ENCODE measurements around the gene NPEPL1.

DNA sequence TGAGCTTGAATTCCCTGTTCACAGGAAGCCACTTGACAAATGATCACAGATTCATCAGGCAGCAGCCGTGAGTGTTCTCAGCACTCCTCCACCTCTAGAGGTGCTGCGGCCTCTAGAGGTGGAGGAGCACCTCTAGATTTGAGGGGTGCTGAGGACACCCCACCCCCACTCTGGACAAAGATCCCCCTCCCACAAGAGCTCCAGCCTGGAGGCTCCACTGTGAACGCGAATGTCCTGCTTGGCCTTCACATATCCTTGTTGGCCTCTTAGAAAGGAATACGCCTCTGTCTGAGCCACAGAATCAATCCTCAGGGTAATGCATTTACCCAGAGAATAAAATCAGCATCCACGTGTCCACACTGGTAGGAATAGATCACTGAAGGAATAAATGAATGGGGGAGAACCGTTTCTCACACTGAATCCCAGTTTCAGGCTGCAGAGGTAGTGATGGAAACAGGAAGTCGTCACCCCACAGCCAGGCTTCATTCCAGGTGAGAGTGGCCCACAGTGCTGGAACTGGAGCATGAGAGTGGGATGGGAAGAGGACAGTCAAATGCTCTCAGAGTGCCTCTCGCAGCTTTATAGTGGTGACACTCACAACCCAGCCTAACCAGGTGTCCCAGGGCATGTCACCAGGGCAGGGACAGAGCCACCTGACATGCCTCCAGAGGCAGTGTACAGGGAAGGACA lies 16.6 kb downstream of the NPEPL1 start:
- TF ChIP-seq SIN3A (IDR thresholded peaks at IDR 0.05; ENCODE audit: borderline replicate concordance, insufficient read depth, low read length) (no peak), POLR2AphosphoS5 (IDR thresholded peaks at IDR 0.05; ENCODE audit: low read depth, low read length) (no peak), TAF1 (IDR thresholded peaks at IDR 0.05; ENCODE audit: borderline replicate concordance, insufficient read depth, low read length) (no peak), FOXP2 (optimal IDR thresholded peaks at IDR 0.05; ENCODE audit: borderline replicate concordance, extremely low read depth, extremely low read length, insufficient read depth) (no peak)
- TF ChIP-seq, protein P1, sequence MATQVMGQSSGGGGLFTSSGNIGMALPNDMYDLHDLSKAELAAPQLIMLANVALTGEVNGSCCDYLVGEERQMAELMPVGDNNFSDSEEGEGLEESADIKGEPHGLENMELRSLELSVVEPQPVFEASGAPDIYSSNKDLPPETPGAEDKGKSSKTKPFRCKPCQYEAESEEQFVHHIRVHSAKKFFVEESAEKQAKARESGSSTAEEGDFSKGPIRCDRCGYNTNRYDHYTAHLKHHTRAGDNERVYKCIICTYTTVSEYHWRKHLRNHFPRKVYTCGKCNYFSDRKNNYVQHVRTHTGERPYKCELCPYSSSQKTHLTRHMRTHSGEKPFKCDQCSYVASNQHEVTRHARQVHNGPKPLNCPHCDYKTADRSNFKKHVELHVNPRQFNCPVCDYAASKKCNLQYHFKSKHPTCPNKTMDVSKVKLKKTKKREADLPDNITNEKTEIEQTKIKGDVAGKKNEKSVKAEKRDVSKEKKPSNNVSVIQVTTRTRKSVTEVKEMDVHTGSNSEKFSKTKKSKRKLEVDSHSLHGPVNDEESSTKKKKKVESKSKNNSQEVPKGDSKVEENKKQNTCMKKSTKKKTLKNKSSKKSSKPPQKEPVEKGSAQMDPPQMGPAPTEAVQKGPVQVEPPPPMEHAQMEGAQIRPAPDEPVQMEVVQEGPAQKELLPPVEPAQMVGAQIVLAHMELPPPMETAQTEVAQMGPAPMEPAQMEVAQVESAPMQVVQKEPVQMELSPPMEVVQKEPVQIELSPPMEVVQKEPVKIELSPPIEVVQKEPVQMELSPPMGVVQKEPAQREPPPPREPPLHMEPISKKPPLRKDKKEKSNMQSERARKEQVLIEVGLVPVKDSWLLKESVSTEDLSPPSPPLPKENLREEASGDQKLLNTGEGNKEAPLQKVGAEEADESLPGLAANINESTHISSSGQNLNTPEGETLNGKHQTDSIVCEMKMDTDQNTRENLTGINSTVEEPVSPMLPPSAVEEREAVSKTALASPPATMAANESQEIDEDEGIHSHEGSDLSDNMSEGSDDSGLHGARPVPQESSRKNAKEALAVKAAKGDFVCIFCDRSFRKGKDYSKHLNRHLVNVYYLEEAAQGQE (IDR thresholded peaks at IDR 0.05; ENCODE audit: insufficient read depth in 1 of 2, low read depth in 2 of 2, low read length in 2 of 2), result no peak

All from PFSK-1 (cell line).